ENCODE results near the gene S100A4. TPM values are rescaled to one million over a fixed set of nuclear protein-coding genes. Genes with fewer than 3 reads are reported as not detected.

Gene S100A4
- total RNA-seq, 1 experiment from 2014 or later, result 384 TPM

- TF ChIP-seq CBX3 (IDR thresholded peaks at IDR 0.05; ENCODE audit: low read depth) (0 out of 2 replicates have a peak, but pooled peaks have one; percentile 63), ELF1 (IDR thresholded peaks at IDR 0.05; ENCODE audit: borderline replicate concordance, low read depth) (no peak), SIN3A (IDR thresholded peaks at IDR 0.05; ENCODE audit: low read depth) (no peak), CEBPB (IDR thresholded peaks at IDR 0.05; ENCODE audit: low read depth) (no peak)
Observed at GRCh38 chr1:153506831-153507413, 38.7 kb downstream of the S100A4 start (continued).

GRCh38 chr1:153506386-153506785 lies 39.2 kb downstream of the S100A4 start:
- peak overlapping the region; percentile 19; the same call in 1 of the 2 replicates for H3K27ac ChIP-seq (ENCODE audit: low read depth, low read length)
- ChIA-PET CTCF (interaction anchor here (1.3 to 1.8 kb wide), 4 partner anchors 9 to 153 kb away, joined by 4 read pairs; no protein-coding TSS in a partner anchor), POLR2A (interaction anchor here (1.3 to 1.5 kb wide), 2 partner anchors 45 to 60 kb away, joined by 3 to 4 read pairs; no protein-coding TSS in a partner anchor), RAD21 (ENCODE audit: low non-redundant PET in 1 of 2, low total read pairs in 2 of 2, uncharacterized antibody in 2 of 2, unreplicated experiment in 2 of 2) (interaction anchor here in 1 of 2 experiments (0.9 kb wide), 1 partner anchor 61 kb away, joined by 3 read pairs; no protein-coding TSS in a partner anchor)
- H4K20me1 ChIP-seq (ENCODE audit: insufficient read depth), result no peaks in the 10 kb centered on the region
- no peaks in the 10 kb centered on the region for H3K9me2 ChIP-seq (ENCODE audit: insufficient read depth)
- no peak for TF ChIP-seq MAX (IDR thresholded peaks at IDR 0.05)
- no peaks in the 10 kb centered on the region for H3K9me3 ChIP-seq (ENCODE audit: control insufficient read depth in 1 of 2, insufficient read depth in 1 of 2, low read depth in 1 of 2, low read length in 2 of 2)
- no peaks in the 10 kb centered on the region for H3K36me3 ChIP-seq (ENCODE audit: control insufficient read depth in 1 of 2, insufficient read depth in 2 of 2, low read length in 2 of 2)
- H3K4me1 ChIP-seq (ENCODE audit: control insufficient read depth in 1 of 2, insufficient read depth in 2 of 2, low read length in 2 of 2), result peaks cover 17 to 52% of the 10 kb centered on the region in 2 experiments
- H2AFZ ChIP-seq (ENCODE audit: low read depth, low read length, poor library complexity, severe bottlenecking), result no peak overlapping the region
- intact Hi-C loops (cut with micrococcal nuclease), result loop anchor here (5.0 kb wide), 1 partner anchor 481 kb away; the partner anchor contains the start of gene RAB13
- DNase-seq (ENCODE audit: low read depth, low spot score) (no peak), ATAC-seq (peak; percentile 2; the same call in 1 of the 2 replicates)
- H3K27me3 ChIP-seq (ENCODE audit: insufficient read depth, low read length), result no peaks in the 10 kb centered on the region
- H3K9ac ChIP-seq (ENCODE audit: low read length), result peak overlapping the region; percentile 47
- H3K4me3 ChIP-seq (replicated peaks in 1 of 2; ENCODE audit: low read depth in 1 of 2, low read length in 2 of 2), result no peak overlapping the region
- BruUV-seq (replicated peaks), result no TSS peak
- H3K4me2 ChIP-seq (ENCODE audit: low read length), result peak overlapping the region; percentile 65
- H3K79me2 ChIP-seq (ENCODE audit: insufficient read depth, low read length), result no peaks in the 10 kb centered on the region

- ATAC-seq (no peak), DNase-seq (ENCODE audit: low read depth, low spot score) (no peak)
- CTCF ChIA-PET, result interaction anchor here (1.3 to 1.6 kb wide), 2 partner anchors 10 to 153 kb away, joined by 4 to 5 read pairs; no protein-coding TSS in a partner anchor
- Histone ChIP-seq H3K9ac (ENCODE audit: low read length) (no peak overlapping the region), H2AFZ (ENCODE audit: low read depth, low read length, poor library complexity, severe bottlenecking) (no peak overlapping the region), H3K36me3 (ENCODE audit: control insufficient read depth in 1 of 2, insufficient read depth in 2 of 2, low read length in 2 of 2) (no peaks in the 10 kb centered on the region), H4K20me1 (ENCODE audit: insufficient read depth) (no peaks in the 10 kb centered on the region), H3K4me3 (replicated peaks in 1 of 2; ENCODE audit: low read depth in 1 of 2, low read length in 2 of 2) (no peak overlapping the region), H3K27ac (ENCODE audit: low read depth, low read length) (no peak overlapping the region), H3K4me1 (ENCODE audit: control insufficient read depth in 1 of 2, insufficient read depth in 2 of 2, low read length in 2 of 2) (peaks cover 14 to 45% of the 10 kb centered on the region in 2 experiments), H3K4me2 (ENCODE audit: low read length) (no peak overlapping the region), H3K79me2 (ENCODE audit: insufficient read depth, low read length) (no peaks in the 10 kb centered on the region), H3K9me2 (ENCODE audit: insufficient read depth) (no peaks in the 10 kb centered on the region), H3K27me3 (ENCODE audit: insufficient read depth, low read length) (no peaks in the 10 kb centered on the region), H3K9me3 (ENCODE audit: control insufficient read depth in 1 of 2, insufficient read depth in 1 of 2, low read depth in 1 of 2, low read length in 2 of 2) (no peaks in the 10 kb centered on the region)
- POLR2A ChIA-PET, result interaction anchor here (1.5 kb wide), 1 partner anchor 46 kb away, joined by 3 read pairs; no protein-coding TSS in a partner anchor
- intact Hi-C loops (cut with micrococcal nuclease), result loop anchor here (5.0 kb wide), 1 partner anchor 482 kb away; the partner anchor contains the start of gene RAB13
- RAD21 ChIA-PET (ENCODE audit: low non-redundant PET in 1 of 2, low total read pairs in 2 of 2, uncharacterized antibody in 2 of 2, unreplicated experiment in 2 of 2), result no interaction called here
- BruUV-seq (replicated peaks), result no TSS peak
- no peak for TF ChIP-seq ZNF274 (IDR thresholded peaks at IDR 0.05; ENCODE audit: low read depth, low read length)
- no peak for TF ChIP-seq TCF7L2 (IDR thresholded peaks at IDR 0.05; ENCODE audit: borderline replicate concordance, extremely low read depth, insufficient read depth, insufficient read length)
- no peak for TF ChIP-seq ATF3 (IDR thresholded peaks at IDR 0.05)
- TF ChIP-seq SIN3A (IDR thresholded peaks at IDR 0.05; ENCODE audit: low read depth), result no peak
- no peak for TF ChIP-seq EGR1 (IDR thresholded peaks at IDR 0.05; ENCODE audit: low read depth)
- no peak for TF ChIP-seq MAX (IDR thresholded peaks at IDR 0.05)
- TF ChIP-seq ELF1 (IDR thresholded peaks at IDR 0.05; ENCODE audit: borderline replicate concordance, low read depth), result no peak
Observed at GRCh38 chr1:153505576-153505975, 40.0 kb downstream of the S100A4 start.
